Spinal cord (tissue), 10 donors: ENCODE data around the gene RADIL. TPM values are rescaled to one million over a fixed set of nuclear protein-coding genes. Genes with fewer than 3 reads are reported as not detected.
"Not testable (repeated sequence)": the region's sequence is repeated elsewhere in the genome, so short reads cannot be mapped to it uniquely, and the experiment has no call there.

Source experiments
- DNase-seq, 6 donors: peaks; one replicate each; pipeline versions ENCODE4 v3.0.0 to v3.0.0-alpha.2; 2013 to 2015; ENCODE audit warnings: low spot score in 6 of 6, low read depth in 4 of 6
- H3K27ac ChIP-seq: one replicate; pipeline ENCODE4 v1.5.1; 2013; ENCODE audit warnings: low read depth, low read length, control low read depth
- H3K27me3 ChIP-seq: one replicate; pipeline ENCODE4 v1.6.1; 2013; ENCODE audit warnings: low read length; ENCODE audit not compliant: control insufficient read depth, insufficient read depth
- H3K36me3 ChIP-seq: one replicate; pipeline ENCODE4 v1.6.1; 2013; ENCODE audit warnings: low read length; ENCODE audit not compliant: control insufficient read depth, insufficient read depth
- H3K4me1 ChIP-seq: one replicate; pipeline ENCODE4 v1.6.1; 2013; ENCODE audit warnings: low read length; ENCODE audit not compliant: control insufficient read depth, insufficient read depth
- H3K4me3 ChIP-seq: one replicate; pipeline ENCODE4 v1.5.1; 2013; ENCODE audit warnings: low read depth, low read length, control low read depth
- H3K9me3 ChIP-seq: one replicate; pipeline ENCODE4 v1.6.1; 2013; ENCODE audit warnings: low read length; ENCODE audit not compliant: control insufficient read depth, insufficient read depth
- WGBS: methylation state at CpG from one replicate; pipeline ENCODE4 v1.1.5; 2013; ENCODE audit warnings: missing lambda C conversion rate; ENCODE audit not compliant: insufficient coverage; 5-methylcytosine and 5-hydroxymethylcytosine counted together
- polyA plus RNA-seq, 2 donors: library from polyadenylated mRNA; unstranded; fragments of 120-200 nt; gene quantifications; one replicate each; pipeline ENCODE4 v1.2.1, GENCODE V29; 2013; ENCODE audit not compliant: insufficient read length in 2 of 2
- total RNA-seq, 2 donors: library from RNA; depleted of rRNA in 1 of 2; stranded (reverse); fragments of 120-200 nt in 1 of 2; fragments of >200 nt in 1 of 2; gene quantifications; one replicate each; pipeline versions ENCODE4 v1.2.3 to v1.2.4, GENCODE V29; 2013 to 2014
- donor health status: healthy.

Gene RADIL
- total and polyA plus RNA-seq, 4 donors: 4.8 to 23.7 (median 13.2) TPM

GRCh38 chr7:4797858-4798705, 85.4 kb downstream of the RADIL start:
- peak in 3 of 6 donors; percentile 44 to 77 (median 70) for DNase-seq
- Histone ChIP-seq H3K4me3 (no peak overlapping the region), H3K4me1 (peaks cover 10% of the 10 kb centered on the region), H3K36me3 (peaks cover 63% of the 10 kb centered on the region), H3K27me3 (no peaks in the 10 kb centered on the region), H3K9me3 (no peaks in the 10 kb centered on the region), H3K27ac (no peak overlapping the region)
- 34% methylated on average over 33 of the region's 37 CpGs for WGBS

GRCh38 chr7:4796453-4796852, 87.1 kb downstream of the RADIL start:
- no peak for DNase-seq
- H3K27ac ChIP-seq: no peak overlapping the region
- peaks cover 25% of the 10 kb centered on the region for H3K4me1 ChIP-seq
- H3K27me3 ChIP-seq: no peaks in the 10 kb centered on the region
- WGBS: 100% methylated on average over 2 of the region's 9 CpGs
- peaks cover 70% of the 10 kb centered on the region for H3K36me3 ChIP-seq
- no peaks in the 10 kb centered on the region for H3K9me3 ChIP-seq
- H3K4me3 ChIP-seq: no peak overlapping the region

GRCh38 chr7:4794591-4795350, 88.7 kb downstream of the RADIL start:
- WGBS: 80% methylated on average over 18 of the region's 24 CpGs
- H3K36me3 ChIP-seq: peaks cover 70% of the 10 kb centered on the region
- H3K9me3 ChIP-seq: no peaks in the 10 kb centered on the region
- peaks cover 30% of the 10 kb centered on the region for H3K4me1 ChIP-seq
- H3K27me3 ChIP-seq: no peaks in the 10 kb centered on the region
- no peak overlapping the region for H3K4me3 ChIP-seq
- no peak overlapping the region for H3K27ac ChIP-seq
- no peak for DNase-seq

DNA sequence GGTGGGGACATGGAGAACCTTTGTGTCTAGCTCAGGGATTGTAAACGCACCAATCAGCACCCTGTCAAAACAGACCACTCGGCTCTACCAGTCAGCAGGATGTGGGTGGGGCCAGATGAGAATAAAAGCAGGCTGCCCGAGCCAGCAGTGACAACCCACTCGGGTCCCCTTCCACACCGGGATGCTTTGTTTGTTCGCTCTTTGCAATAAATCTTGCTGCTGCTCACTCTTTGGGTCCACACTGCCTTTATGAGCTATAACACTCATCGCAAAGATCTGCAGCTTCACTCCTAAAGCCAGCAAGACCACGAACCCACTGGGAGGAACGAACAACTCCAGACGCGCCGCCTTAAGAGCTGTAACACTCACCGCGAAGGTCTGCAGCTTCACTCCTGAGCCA, 89.3 kb downstream of the RADIL start:
- not testable (repeated sequence) for H3K4me3 ChIP-seq

GRCh38 chr7:4793385-4793993, 90.0 kb downstream of the RADIL start:
- not testable (repeated sequence) for H3K4me3 ChIP-seq
- 95% methylated on average over 25 of the region's 30 CpGs for WGBS
- H3K36me3 ChIP-seq: peaks cover 70% of the 10 kb centered on the region

More for the DNA sequence above, 89.3 kb downstream of the RADIL start:
- Histone ChIP-seq H3K36me3 (peaks cover 70% of the 10 kb centered on the region), H3K4me1 (peaks cover 30% of the 10 kb centered on the region)
- H3K27ac ChIP-seq, H3K27me3 ChIP-seq, DNase-seq, H3K9me3 ChIP-seq: not testable (repeated sequence)
- 52% methylated on average over 4 of the region's 14 CpGs for WGBS

GRCh38 chr7:4792537-4793126, 90.9 kb downstream of the RADIL start:
- Histone ChIP-seq H3K27ac (peak overlapping the region; percentile 7), H3K36me3 (peaks cover 75% of the 10 kb centered on the region), H3K27me3 (no peaks in the 10 kb centered on the region), H3K4me3 (no peak overlapping the region), H3K9me3 (no peaks in the 10 kb centered on the region), H3K4me1 (peaks cover 22% of the 10 kb centered on the region)
- peak in 3 of 6 donors; percentile 7 to 64 (median 56) for DNase-seq
- WGBS: 17% methylated on average over 47 of the region's 47 CpGs

More at GRCh38 chr7:4793385-4793993, 90.0 kb downstream of the RADIL start:
- not testable (repeated sequence) for H3K27me3 ChIP-seq, H3K9me3 ChIP-seq, H3K27ac ChIP-seq, DNase-seq
- H3K4me1 ChIP-seq: peaks cover 27% of the 10 kb centered on the region

DNA sequence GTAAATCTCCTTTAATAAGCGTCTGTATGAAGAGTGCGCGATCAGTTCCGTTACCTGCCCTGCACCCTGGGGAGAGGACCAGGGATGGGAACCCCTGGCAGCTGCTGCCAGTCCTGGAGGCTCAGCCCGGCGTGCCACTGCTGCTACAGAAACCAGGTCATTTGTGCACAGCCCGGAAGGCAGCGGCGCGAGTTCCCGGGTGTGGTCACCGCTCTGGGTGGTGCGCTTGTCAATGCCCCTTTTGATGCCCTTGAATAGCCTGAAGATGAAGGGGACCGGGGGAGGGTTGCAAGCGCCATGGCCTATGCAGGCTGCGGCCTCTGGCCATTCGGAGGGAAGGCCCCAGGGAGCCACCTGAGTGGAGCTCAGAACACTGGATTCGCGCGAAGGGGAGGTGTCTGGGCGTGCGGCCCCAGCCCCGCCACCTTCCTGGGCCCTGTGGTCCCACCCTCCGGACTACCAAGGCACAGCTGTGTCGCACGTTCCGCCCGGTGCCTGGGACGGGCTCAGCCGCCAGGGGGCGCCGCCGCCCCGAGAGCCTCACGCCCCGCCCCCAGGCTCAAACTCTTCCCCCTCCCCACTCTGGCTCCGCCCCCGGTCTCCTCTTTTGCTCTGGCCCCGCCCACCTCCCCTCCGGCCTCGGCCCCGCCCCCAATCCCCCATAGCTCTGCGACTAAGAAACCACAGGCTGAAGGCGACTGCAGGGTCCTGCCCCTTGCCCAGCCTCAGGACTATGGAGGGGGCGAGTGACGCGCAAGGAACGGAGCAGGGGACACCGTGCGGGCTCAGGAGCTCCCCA, 91.6 kb downstream of the RADIL start:
- peak in 5 of 6 donors; percentile 64 to 93 (median 65) for DNase-seq
- Histone ChIP-seq H3K4me3 (no peak overlapping the region), H3K4me1 (peaks cover 22% of the 10 kb centered on the region), H3K9me3 (no peaks in the 10 kb centered on the region), H3K27me3 (no peaks in the 10 kb centered on the region), H3K36me3 (peaks cover 76% of the 10 kb centered on the region), H3K27ac (peak overlapping the region; percentile 7)
- 39% methylated on average over 43 of the region's 50 CpGs for WGBS

GRCh38 chr7:4791101-4791737, 92.3 kb downstream of the RADIL start:
- no peaks in the 10 kb centered on the region for H3K9me3 ChIP-seq

More at GRCh38 chr7:4791101-4791737, 92.3 kb downstream of the RADIL start:
- Histone ChIP-seq H3K4me1 (peaks cover 22% of the 10 kb centered on the region), H3K27me3 (no peaks in the 10 kb centered on the region), H3K36me3 (peaks cover 78% of the 10 kb centered on the region), H3K4me3 (no peak overlapping the region), H3K27ac (no peak overlapping the region)
- WGBS: 83% methylated on average over 25 of the region's 25 CpGs
- DNase-seq: no peak
